PC-3 (cell line): ENCODE measurements around the gene C5orf63. TPM values are rescaled to one million over a fixed set of nuclear protein-coding genes. Genes with fewer than 3 reads are reported as not detected.
A peak's percentile ranks its signal among the peaks of the same experiment; 100 is the strongest.

Experiments
- ATAC-seq: fragments of 200-7000 bp; cut with Tn5 transposase; 2 replicates; pipeline ENCODE4 v1.9.1; 2020; ENCODE audit warnings: mild to moderate bottlenecking, moderate library complexity
- Bru-seq: library from RNA; stranded (reverse); fragments of 400-500 nt; gene quantifications from one replicate; lab custom pipeline; 2021; lab: Mats Ljungman, UMichigan
- BruChase-seq, 2 experiments: library from RNA; stranded (reverse); fragments of 400-500 nt; gene quantifications; one replicate each; lab custom pipeline; 2021; lab: Mats Ljungman, UMichigan
- BruUV-seq: library from RNA; stranded (reverse); fragments of 400-500 nt; replicated peaks from 2 replicates; lab custom pipeline; 2021; lab: Mats Ljungman, UMichigan
- CTCF ChIA-PET: fragments of 300-600 bp; sonication (Branson Sonifier 250); formaldehyde crosslinking; loops from one replicate; lab custom pipeline; 2022; ENCODE audit warnings: antibody characterized with exemption; lab: Charles Lee
- POLR2A ChIA-PET: fragments of 300-600 bp; sonication (Branson Sonifier 250); formaldehyde crosslinking; loops from one replicate; lab custom pipeline; 2022; ENCODE audit warnings: antibody characterized with exemption; ENCODE audit not compliant: unreplicated experiment; lab: Charles Lee
- DNase-seq: peaks from one replicate; pipeline ENCODE4 v3.0.0-alpha.2; 2015
- H2AFZ ChIP-seq: fragments of 300-600 bp; sonication (generic); 2 replicates; pipeline ENCODE4 v1.6.0; 2016; ENCODE audit warnings: antibody characterized with exemption, low read length
- H3F3A ChIP-seq: fragments of 300-600 bp; sonication (generic); one replicate; pipeline ENCODE4 v1.6.0; 2017; ENCODE audit warnings: antibody characterized with exemption, low read length, control low read depth, mild to moderate bottlenecking; ENCODE audit not compliant: unreplicated experiment
- H3K27ac ChIP-seq: fragments of 300-600 bp; sonication (generic); 2 replicates; pipeline ENCODE4 v1.5.1; 2016; ENCODE audit warnings: mild to moderate bottlenecking, low read length
- H3K27me3 ChIP-seq: fragments of 300-600 bp; sonication (generic); 2 replicates; pipeline ENCODE4 v1.6.1; 2016; ENCODE audit warnings: low read length, mixed read lengths
- H3K36me3 ChIP-seq: fragments of 300-600 bp; sonication (generic); 2 replicates; pipeline ENCODE4 v1.6.1; 2016; ENCODE audit warnings: low read depth, mixed run types, low read length, mixed read lengths
- H3K4me1 ChIP-seq: fragments of 300-600 bp; sonication (generic); 2 replicates; pipeline ENCODE4 v1.5.1; 2016; ENCODE audit warnings: low read length; ENCODE audit not compliant: insufficient read depth
- H3K4me2 ChIP-seq: fragments of 300-600 bp; sonication (generic); 2 replicates; pipeline ENCODE4 v1.6.0; 2016; ENCODE audit warnings: low read length
- H3K4me3 ChIP-seq: fragments of 300-600 bp; sonication (generic); 2 replicates; pipeline ENCODE4 v1.5.1; 2016; ENCODE audit warnings: mild to moderate bottlenecking, low read length, mixed read lengths
- H3K79me2 ChIP-seq: fragments of 300-600 bp; sonication (generic); 2 replicates; pipeline ENCODE4 v1.6.1; 2017; ENCODE audit warnings: low read length, mixed read lengths
- H3K9ac ChIP-seq: fragments of 300-600 bp; sonication (generic); 2 replicates; pipeline ENCODE4 v1.6.0; 2016; ENCODE audit warnings: mild to moderate bottlenecking, low read length
- H3K9me2 ChIP-seq: fragments of 300-600 bp; sonication (generic); replicated peaks from 2 replicates; pipeline ENCODE4 v1.6.1; 2016; ENCODE audit warnings: mixed run types, low read length, mixed read lengths
- H3K9me3 ChIP-seq: fragments of 300-600 bp; sonication (generic); 2 replicates; pipeline ENCODE4 v1.6.1; 2016; ENCODE audit warnings: low read length, mixed read lengths
- H4K20me1 ChIP-seq: fragments of 300-600 bp; sonication (generic); 2 replicates; pipeline ENCODE4 v1.6.1; 2016; ENCODE audit warnings: low read length, mixed read lengths
- EZH2 ChIP-seq: fragments of 300-600 bp; sonication (generic); IDR thresholded peaks from one replicate; pipeline ENCODE4 v1.6.1; 2017; ENCODE audit warnings: antibody characterized with exemption, mild to moderate bottlenecking, low read length; ENCODE audit not compliant: unreplicated experiment
- EZH2phosphoT487 ChIP-seq: fragments of 300-600 bp; sonication (generic); IDR thresholded peaks from 2 replicates; pipeline ENCODE4 v1.6.1; 2018; ENCODE audit warnings: mild to moderate bottlenecking, antibody characterized with exemption, low read length, borderline replicate concordance
- intact Hi-C: fragments of 100-400 bp; cut with micrococcal nuclease; formaldehyde crosslinking; loops from 2 replicates; pipeline ENCODE4 v1.9.0; 2023
- long read RNA-seq: library from polyadenylated mRNA; unstranded; transcript quantifications from one replicate; pipeline ENCODE4 v2.0.0, GENCODE V29; 2021; ENCODE audit not compliant: unreplicated experiment
- total RNA-seq: library from RNA; depleted of rRNA; stranded (reverse); fragments of >200 nt; gene quantifications from 2 replicates; pipeline ENCODE4 v1.2.3, GENCODE V29; 2014; rRNA removed
- TF ChIP-seq, protein P1 (sequence below): fragments of 300-600 bp; sonication (generic); conservative IDR thresholded peaks from 2 replicates; pipeline ENCODE4 v1.5.1; 2017; ENCODE audit warnings: antibody characterized with exemption, low read depth, mild to moderate bottlenecking, low read length

C5orf63 gene
- 2.9 and 3.7 TPM in 2 replicates for total RNA-seq
- Bru-seq, nascent RNA: percentile 48 among the genes with signal in this experiment
- percentile 39 among the genes with signal in this experiment for BruChase-seq, experiment 1, labeled RNA remaining after a 6-hour chase
- BruChase-seq, experiment 2, labeled RNA remaining after a 2-hour chase: percentile 43 among the genes with signal in this experiment
- long read RNA-seq, partial matches to known transcripts: 0 of 5 reads
- long read RNA-seq, other reads (novel, unspliced or antisense): 4 of 5 reads

DNA sequence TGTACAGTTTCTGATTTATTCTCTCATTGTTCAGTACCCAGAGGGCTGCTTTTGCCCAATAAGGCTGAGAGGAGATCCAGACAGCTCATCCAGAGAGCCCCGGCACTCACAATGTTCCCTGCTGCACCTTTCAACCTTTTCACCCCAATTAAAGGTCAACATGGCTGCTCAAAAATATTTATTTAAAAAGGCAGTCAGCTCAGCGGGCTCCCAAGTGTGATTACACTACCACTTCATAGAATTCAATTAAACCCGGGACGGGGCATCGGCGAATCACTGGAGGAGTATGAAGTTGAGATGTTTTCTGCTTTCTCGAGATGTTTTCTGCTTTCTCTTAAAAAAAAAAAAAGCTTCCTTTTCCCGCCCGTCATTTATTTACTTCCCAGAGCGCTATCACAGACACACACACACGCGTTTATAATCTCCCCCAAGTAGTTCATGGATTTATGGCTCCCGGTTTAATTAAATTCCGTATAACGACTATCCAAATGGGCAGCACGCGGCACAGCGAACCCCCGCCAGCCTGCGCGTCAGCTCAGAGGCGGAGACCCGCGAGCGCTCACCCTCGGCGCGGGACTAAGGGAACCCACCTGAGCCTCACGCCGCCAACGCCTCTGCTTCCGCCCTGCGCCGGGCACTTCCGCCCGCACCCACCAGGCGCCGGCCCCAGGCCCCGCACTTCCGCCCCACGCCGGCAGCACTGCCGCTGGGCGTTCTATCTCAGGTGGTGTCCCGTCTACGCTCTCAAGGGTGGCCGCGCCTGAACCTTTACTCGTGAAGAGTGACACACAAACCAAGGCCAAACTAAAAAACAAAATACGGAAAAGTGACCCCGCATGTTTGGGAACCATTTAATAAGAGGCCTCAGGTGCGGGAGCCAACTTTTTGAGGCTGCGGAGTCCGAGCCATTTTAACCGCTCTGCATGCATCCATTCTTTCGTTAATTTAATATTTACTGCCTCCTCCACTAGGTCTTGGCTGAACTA lies at the start of gene C5orf63:
Gene C5orf63, minus strand, starts transcription at position 642 of the 986 bp plus-strand sequence. CDS start 14,507 bp downstream, outside the sequence.
- Histone ChIP-seq H3K9ac (peak within 1 kb of the TSS; percentile 66), H3K4me3 (peak within 1 kb of the TSS; percentile 73), H4K20me1 (no peaks in the 10 kb centered on the region), H3K36me3 (no peaks in the 10 kb centered on the region), H3K79me2 (no peaks in the 10 kb centered on the region), H3K27me3 (no peaks in the 10 kb centered on the region), H3K9me3 (no peaks in the 10 kb centered on the region), H2AFZ (peak within 1 kb of the TSS; percentile 93), H3K4me2 (peak within 1 kb of the TSS; percentile 70), H3F3A (no peaks in the 10 kb centered on the region), H3K4me1 (no peaks in the 10 kb centered on the region; the same call in 1 of the 2 replicates), H3K27ac (no peak within 1 kb of the TSS), H3K9me2 (no peaks in the 10 kb centered on the region)
- ChIA-PET POLR2A (no interaction called here), CTCF (no interaction called here)
- ATAC-seq (peak; percentile 90), DNase-seq (peak; percentile 59)
- BruUV-seq: TSS peak; percentile 81
- intact Hi-C loops: loop anchor here (2.0 kb wide), 1 partner anchor 32 kb away; no protein-coding TSS in a partner anchor
- TF ChIP-seq EZH2: no peak
- no peak for TF ChIP-seq EZH2phosphoT487
- TF ChIP-seq, protein P1, sequence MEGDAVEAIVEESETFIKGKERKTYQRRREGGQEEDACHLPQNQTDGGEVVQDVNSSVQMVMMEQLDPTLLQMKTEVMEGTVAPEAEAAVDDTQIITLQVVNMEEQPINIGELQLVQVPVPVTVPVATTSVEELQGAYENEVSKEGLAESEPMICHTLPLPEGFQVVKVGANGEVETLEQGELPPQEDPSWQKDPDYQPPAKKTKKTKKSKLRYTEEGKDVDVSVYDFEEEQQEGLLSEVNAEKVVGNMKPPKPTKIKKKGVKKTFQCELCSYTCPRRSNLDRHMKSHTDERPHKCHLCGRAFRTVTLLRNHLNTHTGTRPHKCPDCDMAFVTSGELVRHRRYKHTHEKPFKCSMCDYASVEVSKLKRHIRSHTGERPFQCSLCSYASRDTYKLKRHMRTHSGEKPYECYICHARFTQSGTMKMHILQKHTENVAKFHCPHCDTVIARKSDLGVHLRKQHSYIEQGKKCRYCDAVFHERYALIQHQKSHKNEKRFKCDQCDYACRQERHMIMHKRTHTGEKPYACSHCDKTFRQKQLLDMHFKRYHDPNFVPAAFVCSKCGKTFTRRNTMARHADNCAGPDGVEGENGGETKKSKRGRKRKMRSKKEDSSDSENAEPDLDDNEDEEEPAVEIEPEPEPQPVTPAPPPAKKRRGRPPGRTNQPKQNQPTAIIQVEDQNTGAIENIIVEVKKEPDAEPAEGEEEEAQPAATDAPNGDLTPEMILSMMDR: no peak

DNA sequence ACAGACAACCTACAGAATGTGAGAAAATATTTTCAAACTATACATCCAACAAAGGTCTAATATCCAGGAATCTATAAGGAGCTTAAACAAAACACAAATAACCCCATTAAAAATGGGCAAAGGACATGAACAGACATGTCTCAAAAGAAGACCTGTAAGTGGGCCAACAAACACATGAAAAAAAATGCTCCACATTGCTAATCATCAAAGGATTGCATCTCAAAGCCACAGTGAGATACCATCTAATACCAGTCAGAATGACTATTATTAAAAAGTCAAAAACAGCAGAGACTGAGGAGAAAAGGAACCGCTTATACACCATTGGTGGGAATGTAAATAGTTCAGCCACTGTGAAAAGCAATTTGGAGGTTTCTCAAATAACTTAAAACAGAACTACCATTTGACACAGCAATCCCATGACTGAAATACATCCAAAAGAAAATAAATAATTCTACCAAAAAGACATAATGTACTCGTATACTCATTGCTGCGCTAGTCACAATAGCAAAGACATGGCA lies 39.1 kb upstream of the C5orf63 start:
- no TSS peak for BruUV-seq
- Histone ChIP-seq H4K20me1 (no peaks in the 10 kb centered on the region), H3K27ac (no peak overlapping the region), H3K9me3 (no peaks in the 10 kb centered on the region), H3F3A (no peaks in the 10 kb centered on the region), H3K9ac (no peak overlapping the region), H3K36me3 (no peaks in the 10 kb centered on the region), H3K4me1 (no peaks in the 10 kb centered on the region), H3K4me2 (no peak overlapping the region), H3K9me2 (no peaks in the 10 kb centered on the region), H3K4me3 (no peak overlapping the region), H3K79me2 (no peaks in the 10 kb centered on the region), H2AFZ (no peak overlapping the region), H3K27me3 (peaks cover 53% of the 10 kb centered on the region)
- ATAC-seq (no peak), DNase-seq (no peak)
- CTCF ChIA-PET: no interaction called here
- TF ChIP-seq EZH2: no peak
- TF ChIP-seq EZH2phosphoT487: no peak
- TF ChIP-seq, protein P1: no peak
- POLR2A ChIA-PET: no interaction called here
- intact Hi-C loops: no loop called here
